Transverse colon (tissue), 4 donors: ENCODE measurements around the gene ARF6. TPM values are rescaled to one million over a fixed set of nuclear protein-coding genes. Genes with fewer than 3 reads are reported as not detected.

Experiments used
- DNase-seq: peaks from one replicate; pipeline ENCODE4 v3.0.0-alpha.2; 2019
- H3K27ac ChIP-seq, 4 donors: fragments of 200-600 bp; sonication (generic); 2 replicates each; pipeline ENCODE4 v1.5.1; 2016 to 2018; ENCODE audit warnings: inconsistent platforms in 4 of 4
- H3K27me3 ChIP-seq: fragments of 200-600 bp; sonication (generic); 2 replicates; pipeline ENCODE4 v1.5.1; 2017; ENCODE audit warnings: inconsistent platforms
- H3K36me3 ChIP-seq, 4 donors: fragments of 200-600 bp; sonication (generic); 2 replicates each; pipeline ENCODE4 v1.5.1; 2017 to 2019; ENCODE audit warnings: inconsistent platforms in 4 of 4
- H3K4me1 ChIP-seq, 4 donors: fragments of 200-600 bp; sonication (generic); 2 replicates each; pipeline ENCODE4 v1.5.1; 2017 to 2020; ENCODE audit warnings: inconsistent platforms in 4 of 4
- H3K4me3 ChIP-seq, 4 donors: fragments of 200-600 bp; sonication (generic); 1 replicate in 1 of 4; 2 replicates in 3 of 4; pipeline versions ENCODE4 v1.5.1 to v1.6.1; 2017 to 2019; ENCODE audit warnings: inconsistent platforms in 4 of 4
- H3K9me3 ChIP-seq, 2 donors: fragments of 200-600 bp; sonication (generic); 2 replicates each; pipeline ENCODE4 v1.5.1; 2017 to 2019; ENCODE audit warnings: inconsistent platforms in 2 of 2
- CTCF ChIP-seq, 5 experiments: fragments of 200-600 bp in 3 of 5; fragments of 450-650 bp in 2 of 5; sonication (generic) in 3 of 5; IDR thresholded peaks; 1 replicate in 2 of 5; 2 replicates in 3 of 5; pipeline ENCODE4 v1.5.1; 2016 to 2017; ENCODE audit warnings: antibody characterized with exemption in 5 of 5, inconsistent platforms in 3 of 5, mild to moderate bottlenecking in 2 of 5, moderate library complexity in 1 of 5
- EP300 ChIP-seq: sonication (generic); formaldehyde crosslinking; IDR thresholded peaks from one replicate; pipeline ENCODE4 v1.6.1; 2017; ENCODE audit warnings: antibody characterized with exemption, low read depth
- POLR2A ChIP-seq: fragments of 450-650 bp; IDR thresholded peaks from one replicate; pipeline ENCODE4 v1.6.1; 2016; ENCODE audit warnings: antibody characterized with exemption, mild to moderate bottlenecking, moderate library complexity
- POLR2AphosphoS5 ChIP-seq, 3 donors: sonication (generic); formaldehyde crosslinking; IDR thresholded peaks; one replicate each; pipeline ENCODE4 v1.6.1; 2016; ENCODE audit warnings: antibody characterized with exemption in 3 of 3
- WGBS, 2 donors: methylation state at CpG; one replicate each; pipeline ENCODE4 v1.1.5; 2018; ENCODE audit warnings: low coverage in 1 of 2; 5-methylcytosine and 5-hydroxymethylcytosine counted together
- in situ Hi-C, 4 donors: fragments of 200-750 bp; cut with MboI; loops; one replicate each; pipeline versions ENCODE4 v1.15.0 to v1.15.1; 2017; ENCODE audit warnings: low sequenced_read_pairs in 3 of 4, low pct_ligation_motif_present in 1 of 4, low pct_unique_long_range_greater_than_20kb in 1 of 4
- intact Hi-C: fragments of 100-400 bp; cut with DNase I; formaldehyde crosslinking; loops from one replicate; pipeline ENCODE4 v1.15.1; 2023; ENCODE audit warnings: low total_unique reads
- total RNA-seq, 4 donors: library from RNA; depleted of rRNA; stranded (reverse); fragments of >200 nt; gene quantifications; one replicate each; pipeline ENCODE4 v1.1.0, GENCODE V29; 2016

ARF6 gene
- total RNA-seq, 4 donors from 2014 or later = 70.3 to 120 (median 101) TPM

- Histone ChIP-seq H3K27ac (peak overlapping the region; percentile 95 to 100 (median 98)), H3K36me3 (no peaks in the 10 kb centered on the region), H3K4me1 (peaks cover 5 to 37% (median 23%) of the 10 kb centered on the region in 4 donors), H3K9me3 (no peaks in the 10 kb centered on the region), H3K4me3 (peak overlapping the region; percentile 30 to 77 (median 46)), H3K27me3 (no peaks in the 10 kb centered on the region)
- 0 to 2% methylated on average over 12 to 27 of the region's 30 CpGs for WGBS, 2 donors
- intact Hi-C loops = no loop called here
- in situ Hi-C loops = loop anchor here in 3 of 4 donors (10.0 to 25.0 kb wide), 4 partner anchors 143 to 675 kb away; partner anchors contain the start of genes MAP4K5 (in 2 of the 3) and VCPKMT (in 1 of the 3)
- DNase-seq = peak; percentile 88
- no peak for TF ChIP-seq POLR2A
- TF ChIP-seq POLR2AphosphoS5 (IDR thresholded peaks at IDR 0.05) = peak in 2 of 3 donors; percentile 48 to 50
- peak; percentile 100 for TF ChIP-seq CTCF (IDR thresholded peaks at IDR 0.05)
Measured at GRCh38 chr14:49862089-49862673, 30.7 kb upstream of the ARF6 start.

- no peak for DNase-seq
- Histone ChIP-seq H3K4me3 (peak overlapping the region; percentile 34 to 77 (median 52)), H3K27ac (peak overlapping the region; percentile 95 to 100 (median 98)), H3K36me3 (no peaks in the 10 kb centered on the region), H3K4me1 (peaks cover 5 to 44% (median 30%) of the 10 kb centered on the region in 4 donors), H3K9me3 (no peaks in the 10 kb centered on the region), H3K27me3 (no peaks in the 10 kb centered on the region)
- WGBS, 2 donors = 14 to 19% methylated on average over 8 to 9 of the region's 9 CpGs
- in situ Hi-C loops (loop anchor here in 3 of 4 donors (10.0 to 25.0 kb wide), 4 partner anchors 141 to 674 kb away; partner anchors contain the start of genes MAP4K5 (in 2 of the 3) and VCPKMT (in 1 of the 3)), intact Hi-C loops (no loop called here)
- no peak for TF ChIP-seq EP300
- no peak for TF ChIP-seq POLR2AphosphoS5 (IDR thresholded peaks at IDR 0.05)
- TF ChIP-seq CTCF (IDR thresholded peaks at IDR 0.05) = no peak
- no peak for TF ChIP-seq POLR2A
Measured at GRCh38 chr14:49863487-49864281, 29.2 kb upstream of the ARF6 start.

- 0% methylated on average over 4 of the region's 4 CpGs for WGBS, 2 donors
- in situ Hi-C loops = loop anchor here in 3 of 4 donors (5.0 to 25.0 kb wide), 5 partner anchors 139 to 672 kb away; partner anchors contain the start of genes MAP4K5 (in 2 of the 3) and VCPKMT (in 1 of the 3)
- Histone ChIP-seq H3K9me3 (no peaks in the 10 kb centered on the region), H3K36me3 (no peaks in the 10 kb centered on the region), H3K27me3 (no peaks in the 10 kb centered on the region), H3K27ac (peak overlapping the region; percentile 95 to 100 (median 98)), H3K4me3 (no peak overlapping the region), H3K4me1 (peaks cover 5 to 48% (median 32%) of the 10 kb centered on the region in 4 donors)
- no peak for TF ChIP-seq POLR2AphosphoS5 (IDR thresholded peaks at IDR 0.05)
- peak; percentile 83 to 91 (median 86) for TF ChIP-seq CTCF (IDR thresholded peaks at IDR 0.05)
- DNase-seq = peak; percentile 89
- intact Hi-C loops = loop anchor here (5.0 kb wide), 1 partner anchor 242 kb away; no protein-coding TSS in a partner anchor
Measured at GRCh38 chr14:49865431-49865859, 27.4 kb upstream of the ARF6 start.
